Endothelial cell of umbilical vein (primary cell): ENCODE data around the gene OSBPL1A.

Source experiments
- CTCF ChIP-seq, 2 donors: IDR thresholded peaks; 1 replicate in 1 of 2; 2 replicates in 1 of 2; pipeline ENCODE4 v1.5.1; 2011; ENCODE audit warnings: low read length in 2 of 2, mild to moderate bottlenecking in 2 of 2, moderate library complexity in 2 of 2, control low read depth in 1 of 2, inconsistent platforms in 1 of 2, low read depth in 1 of 2; ENCODE audit not compliant: insufficient read depth in 1 of 2; ENCODE audit errors: extremely low read depth in 1 of 2
- EZH2 ChIP-seq: IDR thresholded peaks from 2 replicates; pipeline ENCODE4 v1.6.1; 2012; ENCODE audit warnings: borderline replicate concordance, low read depth, mild to moderate bottlenecking, moderate library complexity, low read length, inconsistent platforms; ENCODE audit not compliant: severe bottlenecking
- GATA2 ChIP-seq: IDR thresholded peaks from 2 replicates; pipeline ENCODE4 v1.7.0; 2011; ENCODE audit warnings: low read depth, mild to moderate bottlenecking, moderate library complexity, mixed read lengths, low read length; ENCODE audit not compliant: insufficient read length, insufficient read depth
- JUN ChIP-seq: IDR thresholded peaks from 2 replicates; pipeline ENCODE4 v1.6.1; 2011; ENCODE audit warnings: borderline replicate concordance, low read depth; ENCODE audit not compliant: insufficient read length, insufficient read depth
- MAX ChIP-seq: IDR thresholded peaks from 2 replicates; pipeline ENCODE4 v1.6.1; 2011; ENCODE audit not compliant: insufficient read depth, insufficient read length
- MYC ChIP-seq: IDR thresholded peaks from one replicate; pipeline ENCODE4 v1.6.1; 2011; ENCODE audit warnings: mild to moderate bottlenecking, low read depth, low read length
- POLR2A ChIP-seq: IDR thresholded peaks from 2 replicates; pipeline ENCODE4 v1.6.1; 2012; ENCODE audit warnings: low read depth, mild to moderate bottlenecking, control low read depth, low read length
- POLR2AphosphoS5 ChIP-seq: IDR thresholded peaks from 2 replicates; pipeline ENCODE4 v1.6.1; 2012; ENCODE audit warnings: low read depth, mild to moderate bottlenecking, control low read depth, low read length, moderate library complexity; ENCODE audit not compliant: insufficient read depth

GRCh38 chr18:24293254-24293653 lies 104.4 kb downstream of the OSBPL1A start:
- TF ChIP-seq CTCF (IDR thresholded peaks at IDR 0.05; ENCODE audit: extremely low read depth in 1 of 2, insufficient read depth in 1 of 2, low read depth in 1 of 2, low read length in 2 of 2): no peak
- TF ChIP-seq POLR2A: no peak
- TF ChIP-seq POLR2AphosphoS5: no peak
- no peak for TF ChIP-seq MYC
- no peak for TF ChIP-seq MAX
- no peak for TF ChIP-seq EZH2
- no peak for TF ChIP-seq GATA2
- no peak for TF ChIP-seq JUN
